ENCODE results near the gene ARRDC5.

ARRDC5 gene

GRCh38 chr19:4933528-4933927, 30.8 kb upstream of the ARRDC5 start:
- H3K9me3 ChIP-seq (ENCODE audit: insufficient read depth, low read length), result no peaks in the 10 kb centered on the region
- no peaks in the 10 kb centered on the region for H3K27me3 ChIP-seq (ENCODE audit: insufficient read depth, insufficient read length)
- no peak for DNase-seq (ENCODE audit: low read depth, low spot score)
- peaks cover 88% of the 10 kb centered on the region for H3K36me3 ChIP-seq (ENCODE audit: insufficient read depth, insufficient read length, low read length)
- H3K4me3 ChIP-seq (ENCODE audit: insufficient read length, low read depth), result no peak overlapping the region
- peaks cover 15% of the 10 kb centered on the region for H3K4me1 ChIP-seq (ENCODE audit: insufficient read depth, insufficient read length)
- H3K9ac ChIP-seq (ENCODE audit: insufficient read length, low read depth), result no peak overlapping the region
- TF ChIP-seq SUZ12 (IDR thresholded peaks at IDR 0.05; ENCODE audit: extremely low read depth, insufficient read depth, insufficient read length), result no peak
- TF ChIP-seq YY1 (IDR thresholded peaks at IDR 0.05; ENCODE audit: insufficient read depth, insufficient read length), result no peak
- TF ChIP-seq ZNF274 (IDR thresholded peaks at IDR 0.05; ENCODE audit: low read depth, low read length), result no peak

DNA sequence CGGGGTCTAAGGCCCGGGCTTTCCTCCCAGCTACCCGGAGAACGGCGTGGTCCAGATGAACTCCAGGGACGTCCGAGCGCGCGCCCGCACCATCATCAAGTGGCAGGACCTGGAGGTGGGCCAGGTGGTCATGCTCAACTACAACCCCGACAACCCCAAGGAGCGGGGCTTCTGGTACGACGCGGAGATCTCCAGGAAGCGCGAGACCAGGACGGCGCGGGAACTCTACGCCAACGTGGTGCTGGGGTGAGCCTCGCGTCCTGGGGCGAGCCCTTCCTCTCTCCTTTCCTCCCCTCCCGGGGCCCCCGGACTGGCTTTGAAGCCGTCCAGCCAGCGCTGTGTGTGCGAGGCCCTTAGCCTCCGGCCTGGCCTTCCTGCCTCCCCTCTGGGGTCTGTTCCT, 30.0 kb upstream of the ARRDC5 start:
- no peak overlapping the region for H3K4me3 ChIP-seq (ENCODE audit: insufficient read length, low read depth)
- no peaks in the 10 kb centered on the region for H3K9me3 ChIP-seq (ENCODE audit: insufficient read depth, low read length)
- TF ChIP-seq YY1 (IDR thresholded peaks at IDR 0.05; ENCODE audit: insufficient read depth, insufficient read length) (no peak), ZNF274 (IDR thresholded peaks at IDR 0.05; ENCODE audit: low read depth, low read length) (no peak), SUZ12 (IDR thresholded peaks at IDR 0.05; ENCODE audit: extremely low read depth, insufficient read depth, insufficient read length) (no peak)
- no peak for DNase-seq (ENCODE audit: low read depth, low spot score)
- H3K9ac ChIP-seq (ENCODE audit: insufficient read length, low read depth), result no peak overlapping the region
- no peaks in the 10 kb centered on the region for H3K27me3 ChIP-seq (ENCODE audit: insufficient read depth, insufficient read length)
- H3K36me3 ChIP-seq (ENCODE audit: insufficient read depth, insufficient read length, low read length), result peaks cover 90% of the 10 kb centered on the region
- H3K4me1 ChIP-seq (ENCODE audit: insufficient read depth, insufficient read length), result peaks cover 23% of the 10 kb centered on the region

DNA sequence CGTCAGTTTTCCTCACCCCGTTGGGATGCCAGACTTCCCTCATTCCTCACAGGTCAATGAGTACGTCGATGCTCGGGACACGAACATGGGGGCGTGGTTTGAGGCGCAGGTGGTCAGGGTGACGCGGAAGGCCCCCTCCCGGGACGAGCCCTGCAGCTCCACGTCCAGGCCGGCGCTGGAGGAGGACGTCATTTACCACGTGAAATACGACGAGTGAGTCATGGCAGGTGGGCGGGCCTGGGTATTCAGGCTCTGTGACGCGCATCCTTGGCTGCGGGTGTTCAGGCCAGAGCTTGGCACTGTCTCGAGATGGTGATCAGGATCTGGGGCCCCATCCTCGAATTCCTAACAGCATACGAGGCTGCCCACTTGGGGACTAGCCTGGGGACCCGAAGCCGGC, 28.0 kb upstream of the ARRDC5 start:
- Histone ChIP-seq H3K27me3 (ENCODE audit: insufficient read depth, insufficient read length) (no peaks in the 10 kb centered on the region), H3K4me3 (ENCODE audit: insufficient read length, low read depth) (no peak overlapping the region), H3K9me3 (ENCODE audit: insufficient read depth, low read length) (no peaks in the 10 kb centered on the region), H3K9ac (ENCODE audit: insufficient read length, low read depth) (no peak overlapping the region), H3K36me3 (ENCODE audit: insufficient read depth, insufficient read length, low read length) (peaks cover 81% of the 10 kb centered on the region), H3K4me1 (ENCODE audit: insufficient read depth, insufficient read length) (peaks cover 22% of the 10 kb centered on the region)
- TF ChIP-seq SUZ12 (IDR thresholded peaks at IDR 0.05; ENCODE audit: extremely low read depth, insufficient read depth, insufficient read length) (no peak), ZNF274 (IDR thresholded peaks at IDR 0.05; ENCODE audit: low read depth, low read length) (no peak), YY1 (IDR thresholded peaks at IDR 0.05; ENCODE audit: insufficient read depth, insufficient read length) (no peak)
- DNase-seq (ENCODE audit: low read depth, low spot score), result no peak

DNA sequence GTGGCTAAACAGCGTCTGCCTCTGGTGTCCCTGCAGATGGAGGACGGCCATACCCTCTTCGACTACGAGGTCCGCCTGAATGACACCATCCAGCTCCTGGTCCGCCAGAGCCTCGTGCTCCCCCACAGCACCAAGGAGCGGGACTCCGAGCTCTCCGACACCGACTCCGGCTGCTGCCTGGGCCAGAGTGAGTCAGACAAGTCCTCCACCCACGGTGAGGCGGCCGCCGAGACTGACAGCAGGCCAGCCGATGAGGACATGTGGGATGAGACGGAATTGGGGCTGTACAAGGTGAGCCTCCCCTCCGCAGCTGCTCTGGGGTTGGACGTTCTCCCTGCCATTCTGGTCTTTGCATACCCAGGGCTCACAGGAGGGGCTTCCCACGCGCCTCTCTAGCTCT, 26.5 kb upstream of the ARRDC5 start:
- Histone ChIP-seq H3K9ac (ENCODE audit: insufficient read length, low read depth) (no peak overlapping the region), H3K4me3 (ENCODE audit: insufficient read length, low read depth) (no peak overlapping the region), H3K27me3 (ENCODE audit: insufficient read depth, insufficient read length) (no peaks in the 10 kb centered on the region), H3K9me3 (ENCODE audit: insufficient read depth, low read length) (no peaks in the 10 kb centered on the region), H3K36me3 (ENCODE audit: insufficient read depth, insufficient read length, low read length) (peaks cover 77% of the 10 kb centered on the region), H3K4me1 (ENCODE audit: insufficient read depth, insufficient read length) (peaks cover 20% of the 10 kb centered on the region)
- DNase-seq (ENCODE audit: low read depth, low spot score), result no peak
- no peak for TF ChIP-seq YY1 (IDR thresholded peaks at IDR 0.05; ENCODE audit: insufficient read depth, insufficient read length)
- no peak for TF ChIP-seq SUZ12 (IDR thresholded peaks at IDR 0.05; ENCODE audit: extremely low read depth, insufficient read depth, insufficient read length)
- TF ChIP-seq ZNF274 (IDR thresholded peaks at IDR 0.05; ENCODE audit: low read depth, low read length), result no peak

DNA sequence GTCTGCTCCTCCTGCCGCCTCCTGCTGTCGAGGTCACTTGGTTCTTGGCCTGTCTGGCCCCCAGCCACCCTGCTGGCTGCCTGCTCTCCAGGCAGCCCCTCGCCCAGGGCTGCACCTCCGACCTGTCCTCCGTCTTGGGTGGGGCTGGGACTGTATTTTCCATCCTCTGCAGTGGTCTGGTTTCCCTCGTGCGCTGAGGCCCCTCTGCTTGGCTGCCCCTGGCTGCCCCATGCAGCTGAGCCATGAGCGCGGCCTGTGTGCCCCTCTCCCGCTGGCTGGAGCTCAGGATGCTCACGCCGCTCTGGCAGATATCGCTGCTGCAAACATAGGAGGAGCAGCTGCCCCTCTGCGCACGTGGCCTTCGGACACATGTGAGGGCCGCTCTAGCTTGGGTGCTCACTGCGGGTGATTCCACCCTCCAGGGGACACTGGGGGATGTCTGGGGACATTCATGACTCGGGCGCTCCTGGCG, 20.6 kb upstream of the ARRDC5 start:
- TF ChIP-seq ZNF274 (IDR thresholded peaks at IDR 0.05; ENCODE audit: low read depth, low read length), result no peak
- TF ChIP-seq SUZ12 (IDR thresholded peaks at IDR 0.05; ENCODE audit: extremely low read depth, insufficient read depth, insufficient read length), result no peak
- no peak for TF ChIP-seq YY1 (IDR thresholded peaks at IDR 0.05; ENCODE audit: insufficient read depth, insufficient read length)
- Histone ChIP-seq H3K27me3 (ENCODE audit: insufficient read depth, insufficient read length) (no peaks in the 10 kb centered on the region), H3K9me3 (ENCODE audit: insufficient read depth, low read length) (no peaks in the 10 kb centered on the region), H3K36me3 (ENCODE audit: insufficient read depth, insufficient read length, low read length) (peaks cover 70% of the 10 kb centered on the region), H3K9ac (ENCODE audit: insufficient read length, low read depth) (peak overlapping the region; percentile 24), H3K4me3 (ENCODE audit: insufficient read length, low read depth) (no peak overlapping the region), H3K4me1 (ENCODE audit: insufficient read depth, insufficient read length) (peaks cover 17% of the 10 kb centered on the region)
- no peak for DNase-seq (ENCODE audit: low read depth, low spot score)

GRCh38 chr19:4922530-4923275, 20.0 kb upstream of the ARRDC5 start:
- Histone ChIP-seq H3K27me3 (ENCODE audit: insufficient read depth, insufficient read length) (no peaks in the 10 kb centered on the region), H3K4me3 (ENCODE audit: insufficient read length, low read depth) (no peak overlapping the region), H3K9me3 (ENCODE audit: insufficient read depth, low read length) (no peaks in the 10 kb centered on the region), H3K4me1 (ENCODE audit: insufficient read depth, insufficient read length) (peaks cover 11% of the 10 kb centered on the region), H3K36me3 (ENCODE audit: insufficient read depth, insufficient read length, low read length) (peaks cover 67% of the 10 kb centered on the region), H3K9ac (ENCODE audit: insufficient read length, low read depth) (peak overlapping the region; percentile 24)
- DNase-seq (ENCODE audit: low read depth, low spot score), result no peak
- TF ChIP-seq ZNF274 (IDR thresholded peaks at IDR 0.05; ENCODE audit: low read depth, low read length) (no peak), SUZ12 (IDR thresholded peaks at IDR 0.05; ENCODE audit: extremely low read depth, insufficient read depth, insufficient read length) (no peak), YY1 (IDR thresholded peaks at IDR 0.05; ENCODE audit: insufficient read depth, insufficient read length) (no peak)

DNA sequence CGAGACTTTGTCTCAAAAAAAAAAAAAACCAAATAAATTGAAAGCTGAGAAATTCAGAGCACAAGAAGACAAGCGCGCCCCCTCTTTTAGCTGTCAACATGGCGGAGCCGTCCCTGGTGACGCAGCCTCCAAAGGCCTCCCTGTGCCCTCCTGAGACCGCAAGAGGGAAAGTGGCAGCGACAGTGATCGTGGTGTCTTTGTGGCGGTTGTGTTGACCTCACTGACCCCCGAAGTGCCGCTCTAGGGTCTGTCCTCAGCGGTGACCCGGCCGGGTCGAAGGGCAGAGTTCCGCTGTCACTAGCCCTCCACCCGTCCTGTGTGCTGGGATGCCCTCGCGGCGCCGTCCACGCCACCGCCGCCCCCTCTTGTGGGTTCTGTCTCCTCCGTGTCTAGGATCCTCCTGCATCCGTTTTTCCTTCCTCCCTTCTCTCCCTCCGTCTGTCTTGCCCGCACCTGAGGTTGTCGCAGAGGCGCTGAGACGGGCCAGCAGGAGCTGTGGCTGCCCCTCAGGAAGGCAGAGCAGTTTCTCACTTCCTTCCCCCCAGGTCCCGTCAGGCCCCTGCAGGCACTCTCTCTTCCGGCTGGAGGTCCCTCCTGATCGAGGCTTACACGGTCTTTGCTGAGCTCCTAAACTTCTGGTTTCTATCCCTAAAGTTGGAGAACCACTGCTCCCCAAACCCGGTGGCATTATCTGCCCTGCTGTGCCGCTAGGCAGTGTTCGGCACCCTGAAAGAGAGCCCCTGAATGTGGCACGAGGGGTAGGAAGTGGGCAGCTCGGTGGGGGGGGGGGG, 13.8 kb upstream of the ARRDC5 start:
- no peak overlapping the region for H3K4me3 ChIP-seq (ENCODE audit: insufficient read length, low read depth)
- H3K36me3 ChIP-seq (ENCODE audit: insufficient read depth, insufficient read length, low read length), result peaks cover 81% of the 10 kb centered on the region
- peaks cover 13% of the 10 kb centered on the region for H3K4me1 ChIP-seq (ENCODE audit: insufficient read depth, insufficient read length)
- TF ChIP-seq ZNF274 (IDR thresholded peaks at IDR 0.05; ENCODE audit: low read depth, low read length) (no peak), SUZ12 (IDR thresholded peaks at IDR 0.05; ENCODE audit: extremely low read depth, insufficient read depth, insufficient read length) (no peak), YY1 (IDR thresholded peaks at IDR 0.05; ENCODE audit: insufficient read depth, insufficient read length) (no peak)
- no peaks in the 10 kb centered on the region for H3K27me3 ChIP-seq (ENCODE audit: insufficient read depth, insufficient read length)
- no peak for DNase-seq (ENCODE audit: low read depth, low spot score)
- peak overlapping the region; percentile 26 for H3K9ac ChIP-seq (ENCODE audit: insufficient read length, low read depth)
- H3K9me3 ChIP-seq (ENCODE audit: insufficient read depth, low read length), result no peaks in the 10 kb centered on the region
